OCI-LY3 (cell line): ENCODE data around the gene RALGAPB.

Source experiments
- CTCF ChIP-seq: fragments of 200-600, 300-600 bp; sonication (generic); IDR thresholded peaks from 2 replicates; pipeline ENCODE4 v1.5.1; 2014; ENCODE audit warnings: antibody characterized with exemption, low read length, low read depth
- EZH2phosphoT487 ChIP-seq: fragments of 200-600 bp; shearing (Covaris generic); IDR thresholded peaks from 2 replicates; pipeline ENCODE4 v1.6.1; 2018; ENCODE audit warnings: antibody characterized with exemption, mixed run types, low read depth

GRCh38 chr20:38550274-38550673 is 77.6 kb downstream of the RALGAPB start:
- peak; percentile 35; the same call in 1 of the 2 replicates for TF ChIP-seq CTCF
- no peak for TF ChIP-seq EZH2phosphoT487
